ENCODE data around the gene PFAS.

DNA sequence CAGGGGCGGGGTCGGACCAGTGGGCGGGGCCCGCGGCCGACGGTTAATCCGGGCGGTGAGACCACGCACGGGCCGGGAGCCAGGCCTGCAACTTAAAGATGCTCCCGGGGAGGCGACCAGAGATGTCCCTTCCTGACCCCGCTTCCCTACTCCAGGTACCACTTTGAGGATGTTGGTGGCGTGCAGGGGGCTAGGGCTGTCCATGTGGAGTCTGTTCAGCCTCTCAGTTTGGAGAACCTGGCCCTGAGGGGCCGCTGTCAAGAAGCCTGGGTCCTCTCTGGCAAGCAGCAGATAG lies 40.0 kb downstream of the PFAS start:
- TF ChIP-seq, protein P1, sequence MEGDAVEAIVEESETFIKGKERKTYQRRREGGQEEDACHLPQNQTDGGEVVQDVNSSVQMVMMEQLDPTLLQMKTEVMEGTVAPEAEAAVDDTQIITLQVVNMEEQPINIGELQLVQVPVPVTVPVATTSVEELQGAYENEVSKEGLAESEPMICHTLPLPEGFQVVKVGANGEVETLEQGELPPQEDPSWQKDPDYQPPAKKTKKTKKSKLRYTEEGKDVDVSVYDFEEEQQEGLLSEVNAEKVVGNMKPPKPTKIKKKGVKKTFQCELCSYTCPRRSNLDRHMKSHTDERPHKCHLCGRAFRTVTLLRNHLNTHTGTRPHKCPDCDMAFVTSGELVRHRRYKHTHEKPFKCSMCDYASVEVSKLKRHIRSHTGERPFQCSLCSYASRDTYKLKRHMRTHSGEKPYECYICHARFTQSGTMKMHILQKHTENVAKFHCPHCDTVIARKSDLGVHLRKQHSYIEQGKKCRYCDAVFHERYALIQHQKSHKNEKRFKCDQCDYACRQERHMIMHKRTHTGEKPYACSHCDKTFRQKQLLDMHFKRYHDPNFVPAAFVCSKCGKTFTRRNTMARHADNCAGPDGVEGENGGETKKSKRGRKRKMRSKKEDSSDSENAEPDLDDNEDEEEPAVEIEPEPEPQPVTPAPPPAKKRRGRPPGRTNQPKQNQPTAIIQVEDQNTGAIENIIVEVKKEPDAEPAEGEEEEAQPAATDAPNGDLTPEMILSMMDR (conservative IDR thresholded peaks at IDR 0.05; ENCODE audit: low read depth in 2 of 2): no peak
- TF ChIP-seq POLR2AphosphoS5 (IDR thresholded peaks at IDR 0.05; ENCODE audit: low read depth) (no peak), EZH2 (IDR thresholded peaks at IDR 0.05; ENCODE audit: low read depth, unreplicated experiment) (no peak), EZH2phosphoT487 (IDR thresholded peaks at IDR 0.05; ENCODE audit: unreplicated experiment) (no peak), ZNF331 (CRISPR knock-in tag; IDR thresholded peaks at IDR 0.05; ENCODE audit: low read depth) (no peak), CREB1 (CRISPR knock-in tag; IDR thresholded peaks at IDR 0.05; ENCODE audit: low read depth) (no peak), JUNB (IDR thresholded peaks at IDR 0.05; ENCODE audit: unreplicated experiment) (no peak), NANOG (IDR thresholded peaks at IDR 0.05; ENCODE audit: borderline replicate concordance) (no peak), ZNF114 (CRISPR knock-in tag; IDR thresholded peaks at IDR 0.05) (no peak), STAT1 (IDR thresholded peaks at IDR 0.05; ENCODE audit: unreplicated experiment) (no peak)
- TF ChIP-seq, protein P2, sequence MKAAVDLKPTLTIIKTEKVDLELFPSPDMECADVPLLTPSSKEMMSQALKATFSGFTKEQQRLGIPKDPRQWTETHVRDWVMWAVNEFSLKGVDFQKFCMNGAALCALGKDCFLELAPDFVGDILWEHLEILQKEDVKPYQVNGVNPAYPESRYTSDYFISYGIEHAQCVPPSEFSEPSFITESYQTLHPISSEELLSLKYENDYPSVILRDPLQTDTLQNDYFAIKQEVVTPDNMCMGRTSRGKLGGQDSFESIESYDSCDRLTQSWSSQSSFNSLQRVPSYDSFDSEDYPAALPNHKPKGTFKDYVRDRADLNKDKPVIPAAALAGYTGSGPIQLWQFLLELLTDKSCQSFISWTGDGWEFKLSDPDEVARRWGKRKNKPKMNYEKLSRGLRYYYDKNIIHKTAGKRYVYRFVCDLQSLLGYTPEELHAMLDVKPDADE (IDR thresholded peaks at IDR 0.05): no peak; the same call in 1 of the 2 replicates
- TF ChIP-seq, protein P3, sequence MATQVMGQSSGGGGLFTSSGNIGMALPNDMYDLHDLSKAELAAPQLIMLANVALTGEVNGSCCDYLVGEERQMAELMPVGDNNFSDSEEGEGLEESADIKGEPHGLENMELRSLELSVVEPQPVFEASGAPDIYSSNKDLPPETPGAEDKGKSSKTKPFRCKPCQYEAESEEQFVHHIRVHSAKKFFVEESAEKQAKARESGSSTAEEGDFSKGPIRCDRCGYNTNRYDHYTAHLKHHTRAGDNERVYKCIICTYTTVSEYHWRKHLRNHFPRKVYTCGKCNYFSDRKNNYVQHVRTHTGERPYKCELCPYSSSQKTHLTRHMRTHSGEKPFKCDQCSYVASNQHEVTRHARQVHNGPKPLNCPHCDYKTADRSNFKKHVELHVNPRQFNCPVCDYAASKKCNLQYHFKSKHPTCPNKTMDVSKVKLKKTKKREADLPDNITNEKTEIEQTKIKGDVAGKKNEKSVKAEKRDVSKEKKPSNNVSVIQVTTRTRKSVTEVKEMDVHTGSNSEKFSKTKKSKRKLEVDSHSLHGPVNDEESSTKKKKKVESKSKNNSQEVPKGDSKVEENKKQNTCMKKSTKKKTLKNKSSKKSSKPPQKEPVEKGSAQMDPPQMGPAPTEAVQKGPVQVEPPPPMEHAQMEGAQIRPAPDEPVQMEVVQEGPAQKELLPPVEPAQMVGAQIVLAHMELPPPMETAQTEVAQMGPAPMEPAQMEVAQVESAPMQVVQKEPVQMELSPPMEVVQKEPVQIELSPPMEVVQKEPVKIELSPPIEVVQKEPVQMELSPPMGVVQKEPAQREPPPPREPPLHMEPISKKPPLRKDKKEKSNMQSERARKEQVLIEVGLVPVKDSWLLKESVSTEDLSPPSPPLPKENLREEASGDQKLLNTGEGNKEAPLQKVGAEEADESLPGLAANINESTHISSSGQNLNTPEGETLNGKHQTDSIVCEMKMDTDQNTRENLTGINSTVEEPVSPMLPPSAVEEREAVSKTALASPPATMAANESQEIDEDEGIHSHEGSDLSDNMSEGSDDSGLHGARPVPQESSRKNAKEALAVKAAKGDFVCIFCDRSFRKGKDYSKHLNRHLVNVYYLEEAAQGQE (IDR thresholded peaks at IDR 0.05; ENCODE audit: unreplicated experiment): no peak

All from GM23338 (cell line).